Measurements from ENCODE around the gene SF3B3. TPM values are rescaled to one million over a fixed set of nuclear protein-coding genes. Genes with fewer than 3 reads are reported as not detected.
A peak's percentile ranks its signal among the peaks of the same experiment; 100 is the strongest.

SF3B3 gene
- total and polyA plus RNA-seq, 2 donors (not counting 1 experiment from before 2014, with no cell fraction given) = 89.2 to 107 TPM

GRCh38 chr16:70476272-70477020 is 47.2 kb upstream of the SF3B3 start:
- H3K27ac ChIP-seq (ENCODE audit: insufficient read depth, low read length) = peak overlapping the region; percentile 36
- H3K4me3 ChIP-seq (replicated peaks in 1 of 4; ENCODE audit: control extremely low read depth in 1 of 4, insufficient read depth in 1 of 4, low read depth in 3 of 4, low read length in 4 of 4) = no peak overlapping the region
- H3K9me3 ChIP-seq (ENCODE audit: control insufficient read depth, insufficient read depth, low read depth, low read length) = no peaks in the 10 kb centered on the region
- H3K4me2 ChIP-seq (ENCODE audit: extremely low read depth, insufficient read depth, low read length) = peak overlapping the region; percentile 54
- H3K36me3 ChIP-seq (ENCODE audit: control insufficient read depth, insufficient read depth, low read length) = peaks cover 18% of the 10 kb centered on the region
- H4K20me1 ChIP-seq (ENCODE audit: control insufficient read depth, extremely low read depth, insufficient read depth, low read length) = no peaks in the 10 kb centered on the region
- DNase-seq (ENCODE audit: low read depth in 2 of 2) = peak; percentile 81 to 85
- H3K79me2 ChIP-seq (ENCODE audit: control insufficient read depth, insufficient read depth, low read length) = no peaks in the 10 kb centered on the region
- no peaks in the 10 kb centered on the region for H3K27me3 ChIP-seq (ENCODE audit: control insufficient read depth, insufficient read depth, low read length)
- no peak overlapping the region for H3K9ac ChIP-seq (ENCODE audit: insufficient read depth, low read length)
- H2AFZ ChIP-seq (ENCODE audit: low read length) = no peak overlapping the region
- TF ChIP-seq, protein P1, sequence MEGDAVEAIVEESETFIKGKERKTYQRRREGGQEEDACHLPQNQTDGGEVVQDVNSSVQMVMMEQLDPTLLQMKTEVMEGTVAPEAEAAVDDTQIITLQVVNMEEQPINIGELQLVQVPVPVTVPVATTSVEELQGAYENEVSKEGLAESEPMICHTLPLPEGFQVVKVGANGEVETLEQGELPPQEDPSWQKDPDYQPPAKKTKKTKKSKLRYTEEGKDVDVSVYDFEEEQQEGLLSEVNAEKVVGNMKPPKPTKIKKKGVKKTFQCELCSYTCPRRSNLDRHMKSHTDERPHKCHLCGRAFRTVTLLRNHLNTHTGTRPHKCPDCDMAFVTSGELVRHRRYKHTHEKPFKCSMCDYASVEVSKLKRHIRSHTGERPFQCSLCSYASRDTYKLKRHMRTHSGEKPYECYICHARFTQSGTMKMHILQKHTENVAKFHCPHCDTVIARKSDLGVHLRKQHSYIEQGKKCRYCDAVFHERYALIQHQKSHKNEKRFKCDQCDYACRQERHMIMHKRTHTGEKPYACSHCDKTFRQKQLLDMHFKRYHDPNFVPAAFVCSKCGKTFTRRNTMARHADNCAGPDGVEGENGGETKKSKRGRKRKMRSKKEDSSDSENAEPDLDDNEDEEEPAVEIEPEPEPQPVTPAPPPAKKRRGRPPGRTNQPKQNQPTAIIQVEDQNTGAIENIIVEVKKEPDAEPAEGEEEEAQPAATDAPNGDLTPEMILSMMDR (conservative IDR thresholded peaks at IDR 0.05 in 1 of 2, IDR thresholded peaks at IDR 0.05 in 1 of 2; ENCODE audit: low read depth in 1 of 2, low read length in 2 of 2) = no peak
- peaks cover 18% of the 10 kb centered on the region for H3K4me1 ChIP-seq (ENCODE audit: control insufficient read depth, extremely low read depth, insufficient read depth, low read length)

GRCh38 chr16:70478169-70478568 is 45.4 kb upstream of the SF3B3 start:
- Histone ChIP-seq H3K27me3 (ENCODE audit: control insufficient read depth, insufficient read depth, low read length) (no peaks in the 10 kb centered on the region), H3K36me3 (ENCODE audit: control insufficient read depth, insufficient read depth, low read length) (peaks cover 23% of the 10 kb centered on the region), H3K27ac (ENCODE audit: insufficient read depth, low read length) (no peak overlapping the region), H3K9ac (ENCODE audit: insufficient read depth, low read length) (no peak overlapping the region), H3K4me3 (replicated peaks in 1 of 4; ENCODE audit: control extremely low read depth in 1 of 4, insufficient read depth in 1 of 4, low read depth in 3 of 4, low read length in 4 of 4) (no peak overlapping the region), H3K9me3 (ENCODE audit: control insufficient read depth, insufficient read depth, low read depth, low read length) (no peaks in the 10 kb centered on the region), H3K4me1 (ENCODE audit: control insufficient read depth, extremely low read depth, insufficient read depth, low read length) (peaks cover 20% of the 10 kb centered on the region), H2AFZ (ENCODE audit: low read length) (no peak overlapping the region), H4K20me1 (ENCODE audit: control insufficient read depth, extremely low read depth, insufficient read depth, low read length) (no peaks in the 10 kb centered on the region), H3K79me2 (ENCODE audit: control insufficient read depth, insufficient read depth, low read length) (no peaks in the 10 kb centered on the region), H3K4me2 (ENCODE audit: extremely low read depth, insufficient read depth, low read length) (no peak overlapping the region)
- TF ChIP-seq EZH2 (IDR thresholded peaks at IDR 0.05; ENCODE audit: low read length, missing control alignments) = no peak
- TF ChIP-seq, protein P1 (conservative IDR thresholded peaks at IDR 0.05 in 1 of 2, IDR thresholded peaks at IDR 0.05 in 1 of 2; ENCODE audit: low read depth in 1 of 2, low read length in 2 of 2) = no peak
- DNase-seq (ENCODE audit: low read depth in 2 of 2) = no peak

- Histone ChIP-seq H3K79me2 (ENCODE audit: control insufficient read depth, insufficient read depth, low read length) (no peaks in the 10 kb centered on the region), H3K9me3 (ENCODE audit: control insufficient read depth, insufficient read depth, low read depth, low read length) (no peaks in the 10 kb centered on the region), H3K4me2 (ENCODE audit: extremely low read depth, insufficient read depth, low read length) (no peak overlapping the region), H3K27me3 (ENCODE audit: control insufficient read depth, insufficient read depth, low read length) (no peaks in the 10 kb centered on the region), H3K9ac (ENCODE audit: insufficient read depth, low read length) (no peak overlapping the region), H2AFZ (ENCODE audit: low read length) (no peak overlapping the region), H3K27ac (ENCODE audit: insufficient read depth, low read length) (peak overlapping the region; percentile 5), H3K4me3 (replicated peaks in 1 of 4; ENCODE audit: control extremely low read depth in 1 of 4, insufficient read depth in 1 of 4, low read depth in 3 of 4, low read length in 4 of 4) (no peak overlapping the region), H3K4me1 (ENCODE audit: control insufficient read depth, extremely low read depth, insufficient read depth, low read length) (peaks cover 20% of the 10 kb centered on the region), H3K36me3 (ENCODE audit: control insufficient read depth, insufficient read depth, low read length) (peaks cover 26% of the 10 kb centered on the region), H4K20me1 (ENCODE audit: control insufficient read depth, extremely low read depth, insufficient read depth, low read length) (no peaks in the 10 kb centered on the region)
- no peak for TF ChIP-seq EZH2 (IDR thresholded peaks at IDR 0.05; ENCODE audit: low read length, missing control alignments)
- TF ChIP-seq, protein P1 (conservative IDR thresholded peaks at IDR 0.05 in 1 of 2, IDR thresholded peaks at IDR 0.05 in 1 of 2; ENCODE audit: low read depth in 1 of 2, low read length in 2 of 2) = no peak
- peak in 1 of 2 donors; percentile 31 for DNase-seq (ENCODE audit: low read depth in 2 of 2)
These were observed 44.7 kb upstream of the SF3B3 start for GRCh38 chr16:70478912-70479341.
